Stimulated activated CD8-positive, alpha-beta memory T cell treated with anti-CD3 and anti-CD28 coated beads, Interleukin-4, amount 100 ng/mL, for 1 hour (primary cell): ENCODE results near the gene ARHGAP4.
A peak's percentile ranks its signal among the peaks of the same experiment; 100 is the strongest.

Experiments used
- DNase-seq, 2 donors: peaks; one replicate each; pipeline ENCODE4 v3.0.0-alpha.2; 2020; ENCODE audit warnings: low read depth in 2 of 2, low spot score in 1 of 2

Gene ARHGAP4

DNA sequence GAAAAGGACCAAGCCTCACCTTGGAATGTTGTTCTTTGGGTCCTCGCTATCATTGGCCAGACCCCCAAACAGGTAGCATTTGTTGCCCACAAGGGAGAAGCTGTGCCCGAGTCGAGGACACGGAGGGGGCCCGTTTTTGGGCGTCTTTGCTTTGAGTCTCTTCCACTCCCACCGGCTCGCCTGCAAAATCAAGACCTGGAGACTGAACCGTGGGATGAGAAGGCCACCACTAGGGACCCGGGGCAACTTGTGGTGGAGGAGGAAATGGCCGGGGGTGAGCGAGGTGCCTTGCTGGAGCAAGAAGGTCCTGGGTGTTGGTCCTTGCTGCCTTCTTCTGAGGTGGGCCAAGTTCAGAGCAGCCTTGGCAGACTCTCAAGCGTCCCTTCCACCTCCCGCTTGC, 38.0 kb upstream of the ARHGAP4 start:
- no peak for DNase-seq

DNA sequence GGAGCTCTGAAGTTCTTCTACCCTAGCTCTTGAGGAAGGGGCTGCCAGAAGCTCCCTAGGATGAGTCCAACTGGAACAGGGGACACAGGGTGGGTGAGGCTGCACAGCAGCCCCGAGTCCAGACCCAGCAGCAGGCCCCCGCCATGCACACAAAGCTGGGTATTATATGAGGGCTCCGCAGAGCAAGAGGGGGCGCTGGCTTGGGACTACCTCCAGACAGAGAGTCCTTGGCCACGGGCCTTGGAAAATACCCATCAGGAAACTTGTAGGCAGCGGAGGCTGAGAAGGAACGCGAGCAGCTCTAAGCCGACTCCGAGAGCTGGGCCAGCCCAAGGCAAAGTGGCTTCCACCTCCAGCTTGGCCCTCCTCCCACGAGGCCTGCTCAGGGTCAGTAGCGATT, 37.5 kb upstream of the ARHGAP4 start:
- DNase-seq: no peak

GRCh38 chrX:153961292-153961691, 35.2 kb upstream of the ARHGAP4 start:
- no peak for DNase-seq

GRCh38 chrX:153960786-153961185, 34.7 kb upstream of the ARHGAP4 start:
- DNase-seq: no peak

GRCh38 chrX:153960077-153960476, 34.0 kb upstream of the ARHGAP4 start:
- DNase-seq: no peak

DNA sequence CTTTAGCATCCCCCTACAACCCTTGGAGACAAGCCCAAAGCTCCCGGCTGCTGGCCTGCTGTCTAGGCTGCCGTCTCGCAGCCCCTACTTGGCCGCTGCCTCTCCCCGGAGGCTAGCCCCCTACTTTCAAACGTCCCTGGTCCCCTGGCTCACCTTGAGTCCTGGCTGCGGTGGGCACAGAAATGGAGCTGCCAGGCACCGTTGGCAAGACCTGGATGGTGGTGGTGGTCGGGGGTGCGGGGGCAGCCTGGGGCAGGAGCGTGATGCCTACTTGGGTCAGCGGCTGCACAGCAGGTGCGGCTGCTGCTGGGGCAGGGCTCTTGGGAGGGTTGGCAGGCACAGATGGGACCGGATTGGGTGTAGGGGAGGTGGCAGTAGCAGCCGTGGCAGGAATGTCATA, 33.6 kb upstream of the ARHGAP4 start:
- no peak for DNase-seq

DNA sequence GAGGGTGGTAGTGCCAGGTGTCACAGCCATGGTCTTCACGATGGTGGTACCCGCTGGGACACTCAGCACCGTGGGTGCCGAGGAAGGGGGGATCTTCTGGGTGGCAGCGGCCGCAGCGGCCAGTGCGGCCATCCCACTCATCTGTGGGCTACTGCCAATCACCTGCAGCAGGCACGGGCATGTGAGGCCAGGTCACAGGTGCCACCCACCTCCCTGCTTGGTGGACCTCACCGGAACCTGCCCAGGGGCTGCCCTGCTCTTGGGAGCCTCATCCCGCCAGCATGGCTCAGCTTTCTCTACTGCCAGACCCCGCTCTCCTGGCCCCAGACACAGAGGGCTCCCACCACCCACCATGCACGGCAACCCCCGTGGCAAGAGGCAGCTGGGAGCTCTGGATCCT, 32.5 kb upstream of the ARHGAP4 start:
- DNase-seq: no peak

DNA sequence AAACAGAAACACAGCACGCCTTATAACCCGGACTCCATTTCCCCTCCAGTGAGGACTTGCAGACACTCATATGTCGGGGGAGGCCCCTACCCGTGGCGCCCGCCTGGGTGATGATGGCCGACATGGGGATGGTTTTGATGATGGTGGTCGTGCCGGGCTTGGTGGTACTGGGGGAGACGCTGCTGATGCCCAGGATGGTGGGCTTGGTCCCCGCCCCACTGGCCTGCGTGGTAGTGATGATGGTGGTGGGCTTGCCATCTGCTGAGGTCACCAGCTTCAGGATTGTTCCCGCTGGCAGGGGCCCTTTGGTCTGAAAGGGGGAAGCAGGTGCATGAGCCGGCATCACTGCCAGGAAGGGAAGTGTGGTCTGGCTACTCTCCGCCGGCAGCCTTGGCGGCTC, 31.2 kb upstream of the ARHGAP4 start:
- no peak for DNase-seq

DNA sequence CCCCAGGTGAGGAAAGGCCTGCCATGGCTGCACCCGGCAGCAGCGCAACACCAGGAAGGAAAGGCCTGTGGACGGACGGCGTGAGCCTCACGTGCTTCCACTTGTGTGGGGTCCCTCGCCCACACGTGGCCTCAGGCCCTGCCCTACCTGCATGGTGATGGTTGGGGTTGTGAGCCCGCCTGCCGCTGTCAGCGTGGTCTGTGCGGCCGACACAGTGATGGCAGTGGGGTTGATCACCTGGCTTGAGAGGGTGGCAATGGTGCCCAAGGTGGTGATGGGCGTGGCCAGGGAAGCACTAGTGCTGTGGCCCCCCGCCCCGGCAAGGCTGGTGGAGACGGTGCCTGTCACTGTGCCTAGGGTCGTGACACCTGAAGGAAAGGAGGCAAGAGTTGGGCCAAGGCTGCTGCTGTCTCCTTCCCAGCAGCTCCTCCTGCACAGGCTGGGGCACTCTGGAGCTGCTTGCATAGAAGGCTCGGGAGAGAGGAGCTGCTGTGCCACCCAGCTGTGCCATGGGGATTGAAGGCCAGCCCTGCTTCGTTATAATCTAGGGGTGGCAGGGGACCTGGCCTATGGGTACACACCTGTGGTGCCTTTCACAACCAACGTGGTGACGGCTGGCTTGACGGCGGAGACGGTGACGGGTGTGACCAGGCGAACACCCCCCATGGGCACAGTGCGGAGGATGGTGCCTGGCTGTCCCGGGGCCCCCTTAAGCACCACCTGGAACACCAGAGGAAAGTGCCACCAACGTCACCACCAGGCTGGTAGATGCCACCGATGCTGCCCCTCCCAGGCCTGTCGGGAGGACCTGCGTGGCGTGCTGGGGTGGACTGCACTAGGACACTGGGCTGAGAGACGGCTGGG, 30.2 kb upstream of the ARHGAP4 start:
- DNase-seq: no peak

DNA sequence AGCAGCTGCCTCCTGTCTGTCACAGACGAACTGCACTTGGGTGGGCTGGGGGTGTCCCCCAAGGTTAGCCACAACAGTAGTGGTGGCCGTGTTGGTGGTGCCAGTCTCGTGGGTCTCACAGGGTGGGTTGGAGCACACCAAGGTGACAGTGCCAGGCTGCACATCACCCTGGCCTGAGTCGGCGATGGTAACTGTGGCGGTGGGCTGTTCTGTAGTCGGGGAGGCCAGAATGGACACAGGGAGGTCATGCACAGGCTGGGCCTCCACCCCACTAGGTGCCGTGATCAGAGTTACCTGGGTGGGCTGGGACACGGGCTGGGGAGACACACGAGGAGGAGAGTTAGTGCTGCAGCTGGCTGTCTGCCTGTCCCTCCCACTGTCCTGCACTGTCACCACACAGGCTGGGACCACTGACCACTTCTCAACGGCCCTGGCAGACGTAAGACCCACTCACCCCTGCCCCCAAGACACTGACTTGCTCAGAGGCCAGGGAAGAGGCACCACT, 29.2 kb upstream of the ARHGAP4 start:
- no peak for DNase-seq

DNA sequence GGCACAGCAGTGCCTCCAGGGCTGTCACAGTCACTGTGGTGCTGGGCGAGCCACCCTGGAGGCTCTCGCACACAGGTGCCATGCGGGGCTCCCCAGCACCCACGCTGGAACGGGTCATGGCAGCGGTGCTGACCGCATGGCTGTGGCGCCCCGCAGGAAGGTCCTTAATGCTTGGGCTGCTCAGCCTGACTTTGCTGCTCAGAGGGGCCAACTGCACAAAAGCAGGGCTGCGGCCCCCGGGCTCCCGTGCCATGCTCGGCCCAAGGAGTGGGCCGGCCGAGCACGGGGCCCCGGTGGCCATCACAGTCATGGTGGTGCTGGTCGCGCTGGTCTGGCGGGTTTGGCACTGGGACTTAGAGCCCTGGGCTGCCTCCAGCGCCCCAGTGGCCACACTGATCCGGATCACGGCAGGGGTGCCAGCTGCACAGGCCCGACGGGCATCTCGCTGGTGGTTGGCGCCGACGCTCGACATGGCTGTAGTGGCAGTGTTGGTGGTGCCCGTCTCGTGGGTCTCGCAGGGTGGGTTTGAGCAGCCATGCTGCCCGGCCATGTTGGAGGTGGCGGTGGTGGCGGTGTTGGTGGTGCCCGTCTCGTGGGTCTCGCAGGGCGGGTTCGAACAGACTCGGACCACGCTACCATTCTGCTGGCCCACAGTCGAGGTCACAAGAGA, 28.6 kb upstream of the ARHGAP4 start:
- no peak for DNase-seq

DNA sequence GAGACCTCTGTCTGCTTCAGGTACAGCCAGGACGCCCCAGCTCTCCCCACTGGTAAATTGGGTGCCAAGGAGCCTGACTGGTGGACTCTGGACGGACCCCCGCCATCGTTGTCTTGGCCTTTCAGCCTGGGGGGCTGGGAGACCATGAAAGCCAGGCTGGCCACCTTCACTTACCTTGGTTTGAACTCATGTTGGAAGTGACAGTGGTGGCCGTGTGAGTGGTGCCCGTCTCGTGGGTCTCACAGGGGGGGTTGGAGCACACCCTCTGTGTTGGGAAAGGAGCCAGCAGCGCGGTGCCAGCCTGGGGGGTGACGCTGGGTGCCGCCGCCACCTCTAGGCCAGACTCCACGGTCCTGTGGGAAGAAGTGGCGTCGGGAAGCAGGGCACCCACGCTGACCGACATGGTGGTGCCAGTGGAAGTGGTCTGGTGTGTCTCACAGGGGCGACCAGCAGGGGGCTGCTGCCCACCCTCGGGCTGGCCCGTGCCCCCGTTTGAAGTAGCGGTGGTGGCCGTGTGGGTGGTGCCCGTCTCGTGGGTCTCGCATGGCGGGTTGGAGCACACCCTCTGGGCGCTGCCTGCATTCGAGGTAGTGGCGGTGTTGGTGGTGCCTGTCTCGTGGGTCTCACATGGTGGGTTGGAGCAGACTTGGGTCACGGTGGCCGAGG, 28.0 kb upstream of the ARHGAP4 start:
- no peak for DNase-seq

GRCh38 chrX:153953342-153953830, 27.3 kb upstream of the ARHGAP4 start:
- peak; percentile 60 to 61 for DNase-seq

DNA sequence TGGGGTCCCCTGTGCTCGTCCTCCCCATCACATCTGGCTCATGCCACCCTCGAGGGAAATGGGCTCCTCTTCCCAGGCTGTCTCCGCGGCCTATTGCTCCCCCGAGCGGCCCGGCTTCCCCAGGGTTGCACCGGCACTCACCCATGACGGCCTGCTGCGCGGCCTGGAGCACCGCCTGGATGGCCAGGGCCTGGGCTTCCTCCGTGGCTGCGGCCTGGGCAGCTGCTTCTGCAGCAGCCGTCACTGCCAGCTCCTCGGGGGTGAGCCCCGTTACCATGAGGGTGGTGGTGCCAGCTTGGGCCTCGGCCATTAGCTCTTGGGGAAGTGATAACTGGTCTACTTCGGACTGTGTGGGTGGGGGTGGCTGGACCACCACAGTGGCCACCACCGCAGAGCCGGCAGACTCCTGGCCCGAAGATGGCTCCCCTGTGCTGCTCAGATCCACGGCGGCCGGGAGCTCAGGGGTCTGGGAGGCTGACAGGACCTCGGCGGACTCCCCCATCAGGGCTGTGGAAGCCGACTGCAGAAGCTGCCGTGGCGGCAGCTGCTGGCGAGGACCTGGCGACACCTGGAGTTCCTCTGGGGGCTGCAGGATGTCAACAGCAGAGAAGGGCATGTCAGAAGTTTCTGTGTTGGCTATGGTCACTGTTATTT, 26.4 kb upstream of the ARHGAP4 start:
- DNase-seq: no peak

DNA sequence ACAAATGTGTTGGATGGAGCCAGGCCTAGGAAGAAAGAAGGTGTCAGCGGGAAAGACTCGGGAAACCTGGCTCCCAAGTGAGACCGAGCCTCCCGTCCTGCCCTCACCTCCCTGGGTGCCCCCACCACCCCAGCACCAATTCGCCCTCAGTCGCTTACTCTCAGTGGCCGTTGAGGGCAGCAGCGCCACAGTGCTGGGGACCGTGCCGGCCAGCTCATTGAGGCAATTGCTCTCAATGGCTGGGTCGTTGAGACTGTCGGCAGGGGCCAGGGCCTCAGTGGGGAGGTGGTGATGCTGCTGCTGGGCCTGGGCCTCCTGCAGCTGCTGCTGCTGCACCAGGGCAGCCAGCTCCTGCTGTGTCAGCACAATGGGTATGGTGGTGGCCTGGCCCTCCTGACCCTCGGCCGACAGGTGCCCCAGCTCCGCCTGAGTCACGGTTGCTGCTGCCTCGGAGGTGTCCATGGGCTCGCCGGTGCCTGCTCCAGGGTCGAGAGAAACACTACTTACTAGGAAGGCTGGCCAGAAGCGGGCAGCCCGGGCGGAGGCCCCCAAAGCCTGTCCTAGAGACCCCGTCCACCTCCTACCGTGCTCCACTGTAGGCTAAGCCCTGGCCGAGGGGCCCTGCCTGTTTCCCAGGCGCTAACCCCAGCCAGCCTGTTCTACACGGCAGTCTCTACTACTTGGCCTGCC, 25.8 kb upstream of the ARHGAP4 start:
- DNase-seq: no peak

DNA sequence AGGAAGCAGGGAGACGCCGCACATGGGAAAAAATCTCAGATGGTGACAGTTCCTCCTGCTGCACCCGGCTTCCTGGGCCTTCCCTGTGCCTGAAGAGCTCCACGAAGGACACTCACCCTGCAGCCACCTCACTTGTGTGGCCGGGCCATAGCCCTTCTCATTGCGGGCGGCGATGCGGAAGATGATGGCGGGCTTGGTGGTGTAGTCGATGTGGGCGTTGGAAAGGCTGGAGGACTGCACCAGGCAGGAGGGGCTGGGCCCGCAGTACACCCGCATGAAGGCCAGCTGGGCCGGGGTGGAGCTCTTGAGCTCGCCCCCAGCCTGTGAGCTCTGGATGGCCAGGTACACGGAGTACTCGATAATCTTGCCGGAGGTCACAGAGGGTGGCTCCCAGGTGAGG, 24.1 kb upstream of the ARHGAP4 start:
- DNase-seq: no peak

DNA sequence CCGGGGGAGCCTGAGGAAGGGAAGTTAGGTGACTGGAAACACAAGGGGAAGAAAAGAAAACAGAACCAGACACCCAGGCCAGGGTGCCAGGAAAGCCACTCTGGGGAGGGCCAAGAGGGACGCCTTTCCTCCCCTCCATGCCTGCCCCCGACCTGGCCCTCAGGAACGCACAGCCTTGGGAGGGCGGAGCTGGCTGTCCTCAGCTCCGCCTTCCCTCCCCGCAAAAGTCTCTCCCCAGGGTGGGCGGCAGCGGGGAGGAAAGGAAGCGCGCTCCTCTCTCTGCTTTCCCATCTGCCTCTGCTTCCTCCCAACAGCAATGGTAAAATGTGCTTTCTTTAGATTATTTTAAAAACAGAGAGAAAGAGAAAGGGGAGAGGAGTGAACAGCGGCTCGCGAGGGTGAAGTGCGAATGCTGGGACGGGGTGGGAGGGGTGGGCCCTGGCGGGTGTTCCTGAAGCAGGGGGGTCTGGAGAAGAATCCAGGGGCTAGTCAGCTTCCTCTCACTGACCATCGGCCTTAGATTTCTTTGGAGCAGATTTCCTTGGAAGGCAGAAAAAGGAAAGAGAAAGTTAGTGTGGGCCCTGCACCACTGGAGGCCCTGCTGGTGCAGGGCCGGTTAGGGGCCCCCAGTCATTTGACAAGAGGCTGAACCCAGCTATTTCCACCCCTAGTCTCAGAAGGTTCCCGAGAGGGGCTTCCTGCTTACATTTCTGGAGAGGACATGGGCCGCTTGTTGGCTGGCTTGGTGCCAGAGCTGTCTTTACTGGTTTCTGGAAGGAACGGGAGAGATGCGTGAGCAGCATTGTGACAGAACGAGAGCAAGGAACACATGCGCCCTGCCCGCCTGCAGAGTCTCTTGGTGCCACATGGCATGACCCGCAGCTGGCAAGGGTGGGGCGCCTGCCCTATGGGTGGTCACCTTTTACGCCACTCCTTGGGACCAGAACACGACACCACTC, 23.1 kb upstream of the ARHGAP4 start:
- DNase-seq: no peak

DNA sequence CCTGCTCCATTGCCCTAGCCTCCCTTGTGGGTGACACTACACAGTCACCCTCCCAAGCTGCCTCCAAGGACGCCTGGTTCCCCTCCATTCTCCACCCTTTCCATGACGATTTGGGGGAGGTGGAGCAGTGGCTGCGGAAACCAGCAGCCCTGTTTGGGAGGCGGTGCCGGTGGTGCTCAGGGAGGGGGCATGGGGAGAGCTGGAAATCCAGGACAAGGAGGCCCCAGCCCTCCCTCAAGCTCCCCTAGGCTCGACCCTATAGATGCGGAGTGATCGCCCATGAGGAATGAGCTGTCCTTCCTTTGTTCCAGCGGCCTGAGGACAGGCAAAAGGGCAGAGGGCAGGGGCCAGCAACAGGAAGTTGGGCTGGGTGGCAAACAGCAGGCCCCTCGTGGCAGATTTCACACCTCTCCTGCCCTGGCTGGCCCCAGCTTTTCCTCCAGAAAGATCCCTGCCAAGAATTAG, 22.0 kb upstream of the ARHGAP4 start:
- no peak for DNase-seq

- peak in 1 of 2 donors; percentile 64 for DNase-seq
These were observed 21.1 kb upstream of the ARHGAP4 start for GRCh38 chrX:153947009-153947769.
